Common myeloid progenitor, CD34-positive (primary cell): ENCODE results near the gene PTPRN2.

Source experiments
- CTCF ChIA-PET: fragments of 350-600 bp; sonication (Branson Sonifier 250); formaldehyde crosslinking; loops from one replicate; lab custom pipeline; 2021; ENCODE audit warnings: antibody characterized with exemption; lab: Charles Lee
- POLR2A ChIA-PET: fragments of 350-600 bp; sonication (Branson Sonifier 250); formaldehyde crosslinking; loops from one replicate; lab custom pipeline; 2021; ENCODE audit warnings: antibody characterized with exemption; lab: Charles Lee
- DNase-seq, 3 donors: peaks; one replicate each; pipeline versions ENCODE4 v3.0.0 to v3.0.0-alpha.2; 2013
- H3K27ac ChIP-seq, 2 experiments: 1 replicate in 1 of 2; 2 replicates in 1 of 2; pipeline ENCODE4 v1.7.0; 2013; ENCODE audit warnings: inconsistent platforms in 2 of 2, low read length in 2 of 2, mild to moderate bottlenecking in 2 of 2, low read depth in 1 of 2, moderate library complexity in 1 of 2; ENCODE audit not compliant: severe bottlenecking in 2 of 2, insufficient read depth in 1 of 2, poor library complexity in 1 of 2
- H3K27me3 ChIP-seq, 5 experiments: replicated peaks in 2 of 5; 1 replicate in 3 of 5; 2 replicates in 2 of 5; pipeline versions ENCODE4 v1.6.1 to v1.7.0; 2013; ENCODE audit warnings: low read length in 4 of 5, mild to moderate bottlenecking in 2 of 5, moderate library complexity in 2 of 5, inconsistent platforms in 1 of 5; ENCODE audit not compliant: insufficient read depth in 5 of 5, control insufficient read depth in 4 of 5
- H3K36me3 ChIP-seq, 4 experiments: 1 replicate in 2 of 4; 2 replicates in 2 of 4; pipeline versions ENCODE4 v1.6.1 to v1.7.0; 2013; ENCODE audit warnings: low read length in 3 of 4, control low read depth in 1 of 4, mild to moderate bottlenecking in 1 of 4; ENCODE audit not compliant: control insufficient read depth in 4 of 4, insufficient read depth in 4 of 4
- H3K4me1 ChIP-seq, 4 experiments: 1 replicate in 3 of 4; 2 replicates in 1 of 4; pipeline versions ENCODE4 v1.6.1 to v1.7.1; 2013; ENCODE audit warnings: low read length in 3 of 4, mild to moderate bottlenecking in 3 of 4, control low read depth in 1 of 4, inconsistent platforms in 1 of 4, moderate library complexity in 1 of 4; ENCODE audit not compliant: control insufficient read depth in 4 of 4, insufficient read depth in 4 of 4; ENCODE audit errors: control extremely low read depth in 1 of 4
- H3K4me3 ChIP-seq, 7 experiments: 1 replicate in 4 of 7; 2 replicates in 3 of 7; pipeline versions ENCODE4 v1.5.1 to v1.7.0; 2013; ENCODE audit warnings: mild to moderate bottlenecking in 7 of 7, low read length in 6 of 7, moderate library complexity in 6 of 7, inconsistent platforms in 2 of 7, low read depth in 2 of 7, control low read depth in 1 of 7; ENCODE audit not compliant: insufficient read depth in 4 of 7, control insufficient read depth in 1 of 7; ENCODE audit errors: extremely low read depth in 1 of 7
- H3K9me3 ChIP-seq, 5 experiments: 1 replicate in 4 of 5; 2 replicates in 1 of 5; pipeline versions ENCODE4 v1.6.1 to v1.7.1; 2013; ENCODE audit warnings: low read length in 4 of 5, mild to moderate bottlenecking in 2 of 5, inconsistent platforms in 1 of 5, low read depth in 1 of 5, moderate library complexity in 1 of 5; ENCODE audit not compliant: control insufficient read depth in 4 of 5, insufficient read depth in 2 of 5; ENCODE audit errors: control extremely low read depth in 1 of 5
- WGBS: methylation state at CpG from one replicate; pipeline ENCODE4 v1.1.5; 2013; ENCODE audit not compliant: insufficient coverage; 5-methylcytosine and 5-hydroxymethylcytosine counted together

PTPRN2 gene

DNA sequence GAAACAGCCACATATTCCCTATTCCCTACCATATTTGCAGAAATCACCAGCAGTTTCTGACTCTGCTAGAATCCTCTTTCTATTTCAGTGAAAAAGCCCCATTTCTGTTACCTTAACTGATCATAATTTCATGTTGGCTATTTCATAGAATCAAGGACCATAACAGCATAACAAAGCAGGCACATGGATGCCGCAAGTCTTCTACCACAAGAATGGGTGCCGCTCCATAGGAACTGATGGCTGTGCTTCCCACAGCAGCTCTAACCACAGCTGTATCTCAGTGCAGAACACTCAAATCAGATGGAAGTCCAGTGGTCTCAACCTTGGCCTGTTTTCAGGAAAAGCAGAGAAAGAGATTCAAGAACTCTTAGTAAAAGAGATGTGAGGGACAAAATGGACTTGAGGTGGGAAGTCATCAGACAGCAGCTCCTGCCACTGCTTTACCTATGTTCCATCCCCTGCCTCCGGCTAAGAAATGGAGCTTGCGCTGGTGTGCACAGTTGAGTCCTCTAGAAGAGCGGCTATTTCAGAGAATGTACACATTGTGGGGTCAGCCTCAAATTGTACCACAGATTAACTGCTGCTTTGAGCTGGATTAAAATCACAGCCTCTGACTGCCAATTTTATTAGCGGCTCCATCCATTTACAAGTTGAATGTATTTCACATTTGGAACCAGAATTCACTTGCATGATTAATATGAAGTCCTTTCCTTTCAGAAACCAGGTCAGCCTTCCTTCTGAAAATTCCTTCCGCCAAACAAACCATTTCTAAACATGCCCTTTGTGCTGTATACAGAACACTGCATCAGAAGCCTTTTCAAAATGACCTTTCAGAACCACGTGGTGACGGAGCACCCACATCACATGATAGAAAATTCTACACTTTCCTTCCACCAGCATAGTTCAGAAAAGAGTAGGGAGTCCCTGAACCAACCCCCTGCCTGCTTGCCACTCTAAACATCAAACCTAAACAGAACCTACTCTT lies 7.7 kb downstream of the PTPRN2 start:
- H3K4me3 ChIP-seq = no peak overlapping the region
- ChIA-PET CTCF (no interaction called here), POLR2A (no interaction called here)
- H3K36me3 ChIP-seq = no peaks in the 10 kb centered on the region
- no peak for DNase-seq
- WGBS = 92% methylated on average over 9 of the region's 9 CpGs
- H3K4me1 ChIP-seq = no peaks in the 10 kb centered on the region
- H3K9me3 ChIP-seq = peaks cover 2 to 24% (median 8%) of the 10 kb centered on the region in 5 experiments
- H3K27ac ChIP-seq = no peak overlapping the region
- H3K27me3 ChIP-seq = peaks cover 0 to 29% (median 9%) of the 10 kb centered on the region in 5 experiments

DNA sequence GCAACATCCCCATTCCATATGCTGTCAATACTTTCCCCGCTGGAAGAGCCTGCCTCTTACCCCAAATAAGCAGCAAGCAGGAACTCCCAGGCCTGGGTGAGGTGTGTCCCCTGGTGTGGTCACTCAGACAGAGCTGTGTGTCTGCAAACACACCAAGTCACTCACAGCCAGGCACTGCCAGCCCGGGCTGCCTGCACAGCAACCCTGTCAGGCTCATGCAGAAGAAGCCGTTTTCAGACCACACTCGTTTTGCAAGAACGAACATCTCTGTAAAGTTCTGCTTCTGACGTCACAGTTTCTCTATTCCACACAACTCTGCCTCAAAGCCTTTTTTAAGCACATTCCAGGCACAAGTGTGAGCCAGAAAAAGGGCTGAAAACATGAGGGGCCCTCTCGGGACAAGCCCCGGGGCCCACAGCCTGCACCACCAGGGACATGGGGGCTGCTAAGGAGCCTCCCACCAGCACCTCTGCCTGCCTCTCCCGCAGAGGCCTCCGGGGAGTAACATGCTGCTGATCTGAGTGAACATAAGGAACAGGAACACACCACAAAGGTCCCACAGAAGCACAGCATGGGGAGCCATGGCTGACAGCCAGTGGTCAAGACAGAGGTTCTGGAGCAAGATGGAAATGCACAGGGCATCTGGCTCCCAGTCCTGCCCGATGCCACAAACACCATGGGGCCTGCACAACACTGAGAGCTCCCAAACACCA lies 11.4 kb downstream of the PTPRN2 start:
- 92% methylated on average over 8 of the region's 11 CpGs for WGBS
- Histone ChIP-seq H3K4me3 (no peak overlapping the region), H3K9me3 (peaks cover 2 to 23% (median 8%) of the 10 kb centered on the region in 5 experiments), H3K27ac (no peak overlapping the region), H3K36me3 (no peaks in the 10 kb centered on the region), H3K4me1 (peaks cover 0 to 8% (median 0%) of the 10 kb centered on the region in 4 experiments), H3K27me3 (peaks cover 0 to 26% (median 11%) of the 10 kb centered on the region in 5 experiments)
- no peak for DNase-seq
- ChIA-PET POLR2A (no interaction called here), CTCF (no interaction called here)

DNA sequence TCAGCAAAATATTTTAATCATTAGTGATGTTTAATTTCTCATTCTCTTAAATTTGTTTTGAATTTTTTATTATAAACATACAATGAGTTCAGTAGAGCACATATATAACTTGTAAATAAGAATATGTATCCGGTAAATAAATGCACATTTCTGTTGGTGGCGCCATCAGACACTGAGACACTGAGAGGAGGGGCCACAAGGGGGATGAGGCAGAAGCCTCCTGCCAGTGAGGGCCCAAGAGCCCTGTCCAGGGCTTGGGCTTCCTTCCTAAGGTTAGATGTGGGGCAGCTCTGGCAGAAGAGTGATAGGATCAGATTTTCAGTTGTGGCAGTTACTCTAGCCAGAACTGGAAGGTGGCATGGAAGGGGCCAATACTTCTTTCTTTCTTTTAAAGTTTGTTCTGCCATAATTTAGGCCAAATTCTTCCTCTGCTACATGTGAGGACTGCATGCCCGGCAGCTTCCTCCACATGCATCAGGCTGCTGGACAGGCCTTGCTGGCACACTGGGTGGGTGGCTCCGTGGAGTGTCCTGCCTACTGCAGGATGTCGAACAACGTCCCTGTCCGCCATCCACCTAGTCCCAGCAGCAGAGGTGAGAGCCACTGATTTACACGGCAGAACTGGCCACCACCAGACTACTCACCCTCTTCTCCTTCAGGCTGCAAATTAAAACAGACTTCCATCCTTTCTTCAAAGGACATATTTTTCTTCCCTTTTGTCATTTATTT lies 13.2 kb downstream of the PTPRN2 start:
- H3K27ac ChIP-seq = no peak overlapping the region
- H3K9me3 ChIP-seq = peaks cover 0 to 7% (median 0%) of the 10 kb centered on the region in 5 experiments
- no peaks in the 10 kb centered on the region for H3K36me3 ChIP-seq
- peaks cover 0 to 42% (median 20%) of the 10 kb centered on the region in 5 experiments for H3K27me3 ChIP-seq
- H3K4me1 ChIP-seq = peaks cover 0 to 8% (median 2%) of the 10 kb centered on the region in 4 experiments
- no peak for DNase-seq
- ChIA-PET POLR2A (no interaction called here), CTCF (interaction anchor here (1.3 kb wide), 1 partner anchor 16 kb away, joined by 3 read pairs; no protein-coding TSS in a partner anchor)
- WGBS = 91% methylated on average over 8 of the region's 8 CpGs
- H3K4me3 ChIP-seq = no peak overlapping the region

DNA sequence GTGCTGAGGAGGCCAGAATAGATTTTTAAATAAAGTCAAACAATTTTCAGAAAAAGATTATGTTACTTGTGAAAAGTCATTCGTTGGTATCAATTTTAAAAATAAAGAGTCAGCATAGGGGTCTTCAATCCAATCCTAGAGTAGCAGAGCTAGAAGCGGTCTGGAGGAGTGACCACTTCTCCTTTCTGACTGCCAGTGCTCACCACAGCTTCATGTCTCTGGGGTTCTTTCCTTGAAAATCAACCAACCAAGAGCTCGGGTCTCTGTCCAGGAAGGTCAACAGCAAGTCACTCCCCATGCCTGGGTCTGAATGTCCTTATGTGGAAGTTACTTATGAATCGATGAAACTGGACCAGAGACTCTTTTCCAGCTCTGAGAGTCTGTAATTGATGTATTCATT lies 14.3 kb downstream of the PTPRN2 start:
- no peak overlapping the region for H3K27ac ChIP-seq
- peak in 2 of 3 donors; percentile 19 to 27 for DNase-seq
- ChIA-PET POLR2A (no interaction called here), CTCF (interaction anchor here (1.3 kb wide), 1 partner anchor 9 kb away, joined by 3 read pairs; no protein-coding TSS in a partner anchor)
- WGBS = 51% methylated on average over 2 of the region's 4 CpGs
- peaks cover 0 to 9% (median 0%) of the 10 kb centered on the region in 5 experiments for H3K9me3 ChIP-seq
- no peaks in the 10 kb centered on the region for H3K36me3 ChIP-seq
- no peak overlapping the region for H3K4me3 ChIP-seq
- H3K4me1 ChIP-seq = peaks cover 0 to 8% (median 2%) of the 10 kb centered on the region in 4 experiments
- H3K27me3 ChIP-seq = peaks cover 3 to 53% (median 24%) of the 10 kb centered on the region in 5 experiments

- POLR2A ChIA-PET = no interaction called here
- CTCF ChIA-PET = no interaction called here
- 61% methylated on average over 7 of the region's 7 CpGs for WGBS
Measured at GRCh38 chr7:158572000-158572828, 15.4 kb downstream of the PTPRN2 start.

More at GRCh38 chr7:158572000-158572828, 15.4 kb downstream of the PTPRN2 start:
- Histone ChIP-seq H3K9me3 (peaks cover 0 to 9% (median 0%) of the 10 kb centered on the region in 5 experiments), H3K36me3 (no peaks in the 10 kb centered on the region), H3K4me1 (peaks cover 0 to 8% (median 2%) of the 10 kb centered on the region in 4 experiments), H3K27ac (no peak overlapping the region), H3K27me3 (peaks cover 3 to 62% (median 24%) of the 10 kb centered on the region in 5 experiments), H3K4me3 (no peak overlapping the region)
- peak in 2 of 3 donors; percentile 33 to 36 for DNase-seq
